GM23248 (cell line): ENCODE results near the gene CSMD2.

Experiments
- EZH2 ChIP-seq: fragments of 200-600 bp; sonication (generic); IDR thresholded peaks from 2 replicates; pipeline ENCODE4 v1.6.1; 2018; ENCODE audit warnings: antibody characterized with exemption, mild to moderate bottlenecking; ENCODE audit not compliant: insufficient read depth, poor library complexity, severe bottlenecking
- EZH2phosphoT487 ChIP-seq: fragments of 200-600 bp; sonication (generic); IDR thresholded peaks from 2 replicates; pipeline ENCODE4 v1.6.1; 2018; ENCODE audit warnings: antibody characterized with exemption, moderate library complexity, mild to moderate bottlenecking, low read depth; ENCODE audit not compliant: insufficient read depth

- no peak for TF ChIP-seq EZH2
- TF ChIP-seq EZH2phosphoT487 = no peak
Observed at GRCh38 chr1:33864460-33865389, 300.3 kb downstream of the CSMD2 start.
